NCI-H2029 treated with DMSO at 0.1 percent for 48 hours (cell line): ENCODE data around the gene NEBL.

Source experiments
- DNase-seq: peaks from one replicate; lab custom pipeline; 2025; lab: John Stamatoyannopoulos, UW

Gene NEBL

DNA sequence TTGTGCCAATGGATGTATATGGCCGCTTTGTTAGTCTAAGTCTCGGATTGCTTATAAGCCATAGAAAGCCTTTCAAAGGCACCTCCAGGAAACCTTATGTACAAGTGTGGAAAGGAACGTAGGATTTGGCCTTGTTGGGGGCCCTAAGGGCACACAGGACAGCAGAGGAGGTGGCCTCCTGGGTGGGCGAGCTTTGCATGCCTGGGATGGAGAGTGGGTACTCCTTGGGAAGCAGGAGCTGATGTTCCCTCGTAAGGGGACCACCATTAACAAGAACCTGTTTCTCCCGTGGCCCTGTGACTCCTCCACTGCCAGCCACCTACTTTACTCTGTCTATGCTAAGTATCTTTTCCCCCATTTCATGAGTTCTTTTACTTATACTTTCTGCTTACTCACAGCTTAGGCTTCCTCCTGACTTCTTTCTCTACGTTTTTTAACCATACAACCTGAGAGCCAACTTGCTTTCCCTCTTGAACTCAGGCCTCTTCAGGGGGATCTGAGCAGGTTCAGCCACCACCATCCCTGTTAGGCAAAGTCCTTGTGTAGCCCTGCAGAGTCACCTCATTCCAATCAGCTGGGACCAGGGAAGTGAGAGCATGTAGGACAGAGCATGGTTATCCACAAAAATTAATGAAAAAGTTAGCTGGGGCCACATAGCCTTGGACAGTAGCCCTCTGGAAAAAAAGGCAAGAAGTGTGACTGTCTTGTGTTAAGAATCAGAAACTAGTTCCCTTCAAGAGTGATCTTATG lies 118.9 kb downstream of the NEBL start:
- no peak for DNase-seq

DNA sequence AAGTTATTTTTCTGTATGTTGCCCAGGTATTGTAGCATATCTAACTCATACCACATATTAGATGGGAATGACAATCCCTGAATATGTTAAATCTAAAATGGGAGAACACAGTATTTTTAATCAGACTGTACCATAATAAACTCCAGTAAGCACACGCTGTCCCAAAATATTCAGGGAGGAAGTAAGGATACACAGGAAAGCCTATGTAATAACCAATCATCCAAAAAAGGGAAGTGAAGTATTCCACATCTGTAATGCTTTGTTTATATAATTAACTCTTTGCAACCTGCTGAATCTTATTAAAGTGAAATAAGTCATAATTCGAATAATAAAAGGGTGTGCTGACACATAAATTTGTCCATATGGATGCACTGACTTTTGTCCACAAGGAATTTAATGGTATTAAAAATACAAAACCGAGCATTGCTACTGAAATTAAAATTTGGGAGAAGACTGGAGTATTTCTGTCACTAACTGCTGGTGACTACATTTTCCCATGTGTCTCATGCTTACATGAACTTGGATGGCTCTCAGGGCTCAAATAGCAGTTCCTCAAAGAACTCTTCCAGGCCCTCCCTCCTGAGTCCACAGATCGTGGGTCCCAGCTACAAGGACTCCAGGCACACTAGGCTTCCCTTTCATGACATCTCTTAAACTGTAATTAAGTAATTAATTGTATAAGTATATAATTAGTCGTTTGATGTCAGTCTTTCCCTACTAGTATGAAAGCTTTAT lies 120.6 kb downstream of the NEBL start:
- no peak for DNase-seq

DNA sequence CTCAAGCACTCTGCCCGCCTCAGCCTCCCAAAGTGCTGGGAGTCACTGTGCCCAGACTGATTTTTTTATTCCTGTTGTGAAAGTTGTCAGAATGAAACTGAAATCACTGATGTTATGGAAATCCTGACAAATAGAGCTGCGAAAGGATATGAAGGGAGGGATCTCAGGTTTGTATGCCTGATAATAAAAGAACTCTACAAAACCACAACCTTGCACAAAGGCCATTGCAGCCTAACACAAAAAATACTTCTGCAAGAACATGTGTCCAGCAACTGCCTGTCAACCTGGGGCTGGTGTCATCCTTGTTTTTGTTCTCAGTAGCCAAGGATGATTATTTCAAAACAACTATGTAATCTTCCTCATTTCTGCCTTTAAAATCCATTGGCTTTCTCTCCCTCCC lies 126.1 kb downstream of the NEBL start:
- no peak for DNase-seq

DNA sequence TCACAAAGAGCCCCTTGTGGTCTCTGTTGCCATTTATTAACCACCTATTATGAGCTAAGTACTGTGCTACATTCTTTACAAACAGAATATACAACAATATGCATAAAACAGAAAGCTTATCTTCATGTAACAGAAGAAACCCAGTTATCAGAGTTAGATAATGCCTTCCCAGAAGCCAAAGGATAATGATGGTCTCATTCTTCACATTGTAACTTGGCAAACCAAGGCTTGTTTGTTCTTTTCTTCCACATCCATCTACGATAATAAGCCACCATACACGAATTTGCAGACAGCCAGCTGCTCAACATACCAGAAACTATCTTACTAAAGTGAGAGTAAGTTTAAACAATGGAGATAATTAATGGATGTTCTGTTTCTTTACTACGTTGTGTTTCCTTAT lies 127.6 kb downstream of the NEBL start:
- no peak for DNase-seq

DNA sequence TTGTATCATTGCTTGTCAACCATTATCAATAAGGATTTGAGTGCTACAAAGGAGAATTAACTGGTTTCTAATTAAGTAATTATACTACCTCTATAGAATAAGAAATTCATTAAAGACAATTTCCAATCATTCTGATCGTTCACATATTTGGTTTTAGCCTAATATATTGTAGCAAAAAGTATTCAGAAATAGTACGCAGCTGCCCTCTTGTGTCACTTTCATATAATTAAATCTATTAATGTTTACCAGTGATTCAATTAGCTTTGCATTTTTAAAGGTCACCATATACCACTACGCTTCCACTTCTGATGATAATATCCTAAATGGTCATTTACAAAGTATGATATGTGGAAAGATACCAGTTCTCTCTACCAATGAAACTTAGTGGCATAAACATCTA lies 128.3 kb downstream of the NEBL start:
- DNase-seq: no peak

DNA sequence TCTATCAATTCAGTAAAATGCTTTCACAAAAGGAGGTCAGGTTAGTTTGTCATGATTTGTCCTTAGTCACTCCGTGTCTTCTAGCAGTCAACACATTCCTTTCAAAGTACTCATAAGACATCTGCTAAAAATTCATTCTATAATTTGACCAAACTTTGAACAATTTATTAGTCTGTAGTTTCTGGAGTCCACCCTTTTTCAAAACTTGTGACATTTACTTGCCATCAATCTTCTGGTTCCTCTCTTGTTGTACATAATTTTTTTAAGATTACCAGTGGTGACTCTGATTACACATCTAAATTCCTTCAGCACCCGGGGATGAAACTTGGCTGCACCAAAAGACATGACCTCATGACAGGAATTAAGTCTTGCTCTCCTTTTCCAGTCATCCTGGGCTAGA lies 130.1 kb downstream of the NEBL start:
- no peak for DNase-seq

DNA sequence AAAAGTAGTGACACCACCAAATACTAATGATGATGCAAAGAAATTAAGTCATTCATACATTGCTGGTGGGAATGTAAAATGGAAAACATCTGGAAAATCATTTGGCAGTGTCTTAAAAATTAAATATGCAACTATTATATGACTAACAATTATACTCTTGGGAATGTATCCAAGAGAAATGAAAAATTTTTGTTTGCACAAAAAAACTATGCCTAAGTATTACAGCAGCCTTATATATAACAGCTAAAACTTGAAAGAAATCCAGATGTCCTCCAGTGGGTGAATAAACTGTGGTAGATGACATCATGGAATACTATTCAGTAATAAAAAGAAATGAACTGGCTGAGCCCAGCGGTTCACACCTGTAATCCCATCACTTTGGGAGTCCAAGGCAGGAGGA lies 132.0 kb downstream of the NEBL start:
- no peak for DNase-seq

DNA sequence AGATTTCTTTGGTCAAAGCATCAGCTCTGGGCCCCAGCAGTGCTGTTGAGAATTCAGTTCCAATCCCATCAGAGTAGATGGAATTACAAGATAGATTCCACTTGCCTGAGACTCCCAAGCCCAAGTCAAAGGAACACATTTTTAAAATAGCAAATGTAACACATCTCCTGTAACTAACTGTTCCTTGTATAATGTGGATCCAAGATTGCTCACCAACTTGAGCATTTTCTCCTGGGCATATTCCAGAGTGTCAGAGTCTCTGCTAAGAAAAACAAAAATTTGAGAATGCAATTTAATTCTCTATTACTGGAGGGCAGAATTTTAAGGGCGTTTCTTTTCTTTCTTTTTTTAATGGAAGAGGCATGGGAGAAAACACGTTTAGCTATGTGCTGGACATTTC lies 136.7 kb downstream of the NEBL start:
- no peak for DNase-seq

DNA sequence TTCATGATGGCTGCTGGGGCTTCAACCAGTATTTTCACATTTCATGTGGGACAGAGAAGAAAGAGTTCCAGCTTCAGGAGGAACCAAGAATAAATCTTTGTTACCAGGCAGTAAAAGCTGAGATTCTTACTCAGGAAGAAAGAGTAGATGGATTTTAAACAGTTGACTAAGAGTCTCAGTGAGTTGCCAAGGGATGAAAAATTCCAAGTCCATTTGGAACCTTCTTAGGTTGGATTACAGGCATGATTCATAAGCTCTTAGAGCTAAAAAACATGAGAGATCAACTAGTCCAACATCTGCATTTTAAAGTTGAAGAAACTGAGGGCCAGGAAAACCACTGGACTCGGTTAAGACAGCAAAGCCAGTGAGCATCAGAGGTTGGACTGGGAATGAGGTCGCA lies 148.6 kb downstream of the NEBL start:
- no peak for DNase-seq

DNA sequence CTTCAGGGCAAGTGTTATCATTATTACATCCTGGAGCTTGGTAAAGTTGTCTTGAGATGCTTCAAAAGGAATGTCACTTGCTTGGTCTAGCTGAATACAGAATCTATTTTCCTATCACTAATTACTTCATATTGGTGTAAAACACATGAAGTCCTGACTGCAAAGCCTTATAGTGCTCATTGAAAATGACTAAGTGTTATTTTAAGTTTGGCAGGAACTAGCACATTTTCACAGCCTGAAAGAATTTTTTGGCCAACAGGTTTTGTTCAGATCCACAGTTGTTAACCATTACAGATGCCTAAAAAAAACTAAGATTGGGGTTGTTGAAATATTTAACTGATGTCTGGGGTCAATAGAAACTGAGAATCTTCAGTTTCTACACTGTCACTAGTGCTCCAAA lies 149.3 kb downstream of the NEBL start:
- no peak for DNase-seq

DNA sequence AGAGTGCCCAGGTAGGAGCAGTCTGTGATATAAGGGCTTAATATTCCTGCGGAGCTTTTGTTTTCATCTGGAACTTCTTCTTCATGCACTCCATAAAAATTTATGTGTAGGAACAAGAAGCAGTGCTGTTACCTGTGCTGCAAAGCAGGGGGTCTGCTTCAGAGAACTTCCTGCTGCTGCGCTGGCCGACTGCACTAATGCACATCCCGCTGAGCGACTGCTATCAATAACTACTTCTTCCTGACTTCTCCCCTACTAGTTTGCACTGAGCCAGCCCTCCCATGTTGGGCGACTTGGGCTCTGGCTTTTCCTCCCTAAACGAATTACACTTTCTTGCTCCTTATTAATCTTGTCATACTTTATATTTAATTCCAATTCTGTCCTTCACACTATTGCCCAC lies 150.3 kb downstream of the NEBL start:
- no peak for DNase-seq

DNA sequence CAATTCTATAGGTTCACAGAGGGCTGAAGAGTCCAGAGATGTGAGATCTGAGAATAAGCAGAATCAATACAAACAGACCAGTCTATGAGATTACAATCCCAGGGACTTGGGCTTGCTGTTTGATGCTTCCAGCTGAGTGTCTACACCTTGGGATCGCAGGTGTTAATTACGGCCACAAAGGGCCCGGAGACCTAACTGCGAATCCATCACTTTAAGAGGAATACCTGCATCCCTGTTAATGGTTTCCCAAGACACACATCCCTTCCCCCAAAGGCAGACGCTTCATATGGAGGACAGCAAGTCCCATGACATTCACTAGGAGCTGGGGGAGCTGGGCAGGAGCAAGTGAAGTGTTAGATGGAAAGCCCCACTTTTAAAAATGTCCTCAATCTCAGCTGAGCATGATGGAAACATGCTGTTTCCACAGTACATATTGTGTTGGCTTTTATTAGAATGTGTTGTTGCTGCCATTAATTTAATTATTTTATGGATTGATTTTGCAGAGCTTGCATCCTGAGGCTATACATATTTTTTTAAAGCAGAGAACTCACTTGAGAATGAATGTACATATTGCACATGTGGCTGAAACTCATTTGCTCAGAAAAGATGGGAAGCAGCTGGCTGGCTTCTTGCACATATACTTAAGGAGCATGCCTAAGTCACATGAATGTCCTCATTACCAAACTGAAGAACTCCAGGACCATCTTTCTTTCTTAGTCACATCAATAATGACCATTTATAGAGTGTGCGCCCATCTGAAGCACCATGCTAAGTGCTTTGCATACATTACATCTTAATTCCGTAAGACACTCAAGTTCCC lies 151.3 kb downstream of the NEBL start:
- no peak for DNase-seq

DNA sequence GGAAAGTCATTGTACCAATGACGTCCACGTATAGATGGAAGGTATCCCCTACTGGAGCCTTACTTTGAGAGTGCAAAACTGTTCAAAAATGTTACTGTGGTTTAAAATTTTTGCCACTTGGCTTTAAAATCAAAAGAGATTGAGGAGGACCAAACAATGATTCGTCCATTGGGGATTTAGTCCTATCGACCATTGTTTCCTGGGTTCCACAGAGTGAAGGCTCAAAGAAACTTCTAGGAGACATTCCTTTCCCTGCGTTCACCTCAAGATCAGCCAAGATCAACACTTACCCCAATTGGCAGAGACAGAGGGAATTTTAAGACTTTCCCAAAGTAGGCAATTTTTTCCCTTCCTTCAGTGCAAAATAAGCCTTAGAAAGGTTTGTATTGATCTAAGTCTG lies 152.3 kb downstream of the NEBL start:
- DNase-seq: no peak

DNA sequence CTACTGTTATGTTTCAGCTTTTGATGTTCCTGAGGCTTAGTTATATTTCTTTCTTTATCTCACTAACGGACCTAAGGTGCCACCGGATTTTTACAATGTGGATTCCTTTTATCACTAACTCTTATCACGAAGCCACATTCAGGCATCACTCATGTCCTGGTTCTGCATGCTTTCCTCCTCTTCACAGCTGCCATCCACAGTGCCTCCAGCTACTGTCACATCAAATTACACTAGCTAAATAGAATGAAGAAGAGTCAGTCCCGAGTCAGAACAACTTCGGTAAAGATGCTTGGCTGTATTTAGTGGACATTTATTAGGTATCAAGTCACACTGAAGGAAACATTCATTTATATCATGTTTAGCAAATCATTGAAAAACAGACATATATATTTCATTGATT lies 153.2 kb downstream of the NEBL start:
- DNase-seq: no peak

DNA sequence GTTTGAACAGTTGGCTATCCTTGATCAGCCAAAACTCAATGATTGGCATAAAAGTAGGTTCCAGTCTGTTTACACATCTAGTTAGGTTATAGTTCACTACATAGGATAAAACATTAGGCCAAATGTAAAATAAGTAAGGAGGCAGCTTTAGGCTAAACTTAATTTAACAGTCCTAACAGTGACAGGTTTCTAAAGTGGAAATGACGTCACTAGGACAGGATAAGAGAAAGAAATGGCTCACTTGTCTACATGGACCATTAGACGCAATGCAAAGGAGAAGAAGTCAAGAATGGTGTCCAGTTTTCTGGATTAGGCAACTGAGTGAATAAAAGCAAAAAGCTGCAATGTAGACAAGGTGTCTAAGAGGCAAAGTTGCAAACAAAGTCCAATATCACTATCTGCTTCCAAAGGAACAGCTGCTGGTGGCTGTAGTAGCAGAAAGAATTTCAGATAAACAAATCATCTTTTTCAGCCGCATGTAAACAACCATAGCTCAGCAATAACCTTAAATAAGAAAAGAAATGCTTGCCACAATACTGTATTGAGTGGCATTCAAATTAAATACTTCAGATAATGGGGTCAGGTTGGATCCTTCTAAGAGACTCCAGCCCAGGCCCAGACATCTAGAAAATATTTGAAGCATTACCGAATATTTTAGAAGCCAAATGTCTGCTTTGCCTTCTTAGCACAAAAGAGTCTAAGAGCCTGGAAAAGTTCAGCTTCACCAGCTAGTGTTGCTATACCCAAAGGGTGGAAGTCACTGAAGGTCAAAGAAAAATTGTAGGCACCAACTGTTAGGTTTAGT lies 154.2 kb downstream of the NEBL start:
- DNase-seq: no peak

DNA sequence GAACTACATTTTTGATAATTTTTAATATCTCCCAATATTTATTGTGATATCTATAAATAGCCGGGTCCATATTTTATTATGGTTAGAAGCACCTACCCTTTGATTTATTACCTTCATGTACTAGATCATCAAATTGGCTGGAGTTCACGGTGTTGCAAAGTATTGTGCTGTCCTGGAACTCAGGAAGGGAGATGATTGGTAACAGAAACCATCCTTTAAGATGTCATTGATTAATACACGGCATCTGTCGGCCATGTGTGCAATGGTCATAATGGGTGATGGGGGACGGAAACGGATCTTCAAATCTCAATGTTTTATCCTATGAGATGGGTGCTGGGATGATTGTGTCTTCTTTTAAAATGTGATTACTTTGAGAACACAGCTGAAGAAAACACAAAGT lies 157.0 kb downstream of the NEBL start:
- no peak for DNase-seq

DNA sequence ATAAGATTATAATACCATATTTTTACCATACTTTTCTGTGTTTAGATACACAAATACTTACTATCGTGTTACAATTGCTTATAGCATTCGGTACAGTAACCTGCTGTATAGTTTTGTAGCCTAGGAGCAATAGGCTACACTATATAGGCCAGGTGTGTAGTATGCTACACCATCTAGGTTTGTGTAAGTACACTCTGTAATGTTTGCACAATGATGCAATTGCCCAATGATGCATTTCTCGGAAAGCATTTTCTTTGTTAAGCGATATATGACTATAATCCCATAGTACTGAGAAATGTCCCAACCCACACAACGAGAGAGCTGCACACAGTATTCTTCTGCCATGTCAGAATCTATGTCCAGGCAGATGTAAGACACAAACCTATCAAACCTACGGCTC lies 160.0 kb downstream of the NEBL start:
- no peak for DNase-seq
